Neural progenitor cell (in vitro differentiated cells): ENCODE measurements around the gene NFIA. TPM values are rescaled to one million over a fixed set of nuclear protein-coding genes. Genes with fewer than 3 reads are reported as not detected.

Experiments
- DNase-seq: peaks from one replicate; pipeline ENCODE4 v3.0.0-alpha.2; 2016; ENCODE audit warnings: low spot score
- H2AFZ ChIP-seq: fragments of 200-600 bp; sonication (generic); replicated peaks from 2 replicates; pipeline ENCODE4 v1.6.1; 2016; ENCODE audit warnings: antibody characterized with exemption
- H3F3A ChIP-seq: fragments of 200-600 bp; sonication (generic); 2 replicates; pipeline ENCODE4 v1.6.1; 2016; ENCODE audit warnings: antibody characterized with exemption, low read depth
- H3K27ac ChIP-seq: fragments of 200-600 bp; sonication (generic); 2 replicates; pipeline ENCODE4 v1.5.1; 2016; ENCODE audit warnings: mild to moderate bottlenecking
- H3K27me3 ChIP-seq: fragments of 200-600 bp; sonication (generic); 2 replicates; pipeline ENCODE4 v1.6.1; 2016; ENCODE audit warnings: mild to moderate bottlenecking, moderate library complexity
- H3K36me3 ChIP-seq: fragments of 200-600 bp; sonication (generic); 2 replicates; pipeline ENCODE4 v1.5.1; 2016
- H3K4me1 ChIP-seq: fragments of 200-600 bp; sonication (generic); 2 replicates; pipeline ENCODE4 v1.6.1; 2016; ENCODE audit warnings: mixed run types
- H3K4me2 ChIP-seq: fragments of 200-600 bp; sonication (generic); 2 replicates; pipeline ENCODE4 v1.6.1; 2016
- H3K4me3 ChIP-seq: fragments of 200-600 bp; sonication (generic); 2 replicates; pipeline ENCODE4 v1.5.1; 2016
- H3K79me2 ChIP-seq: fragments of 200-600 bp; sonication (generic); 2 replicates; pipeline ENCODE4 v1.6.1; 2016; ENCODE audit warnings: low read depth
- H3K9ac ChIP-seq: fragments of 200-600 bp; sonication (generic); 2 replicates; pipeline ENCODE4 v1.6.1; 2016
- H3K9me3 ChIP-seq: fragments of 200-600 bp; sonication (generic); 2 replicates; pipeline ENCODE4 v1.5.1; 2016; ENCODE audit warnings: low read depth
- H4K20me1 ChIP-seq: fragments of 200-600 bp; sonication (generic); 2 replicates; pipeline ENCODE4 v1.6.1; 2016; ENCODE audit warnings: low read depth
- H3K27ac Mint-ChIP-seq: 3 replicates; pipeline ENCODE4 v1.8.0; 2021; ENCODE audit warnings: mixed read lengths
- H3K27me3 Mint-ChIP-seq: 2 replicates; pipeline ENCODE4 v1.8.0; 2022; ENCODE audit warnings: low read depth, mild to moderate bottlenecking, inconsistent platforms, moderate library complexity, mixed read lengths; ENCODE audit not compliant: insufficient read depth
- H3K36me3 Mint-ChIP-seq: 3 replicates; pipeline ENCODE4 v1.8.0; 2021; ENCODE audit warnings: mixed read lengths
- H3K4me1 Mint-ChIP-seq: 3 replicates; pipeline ENCODE4 v1.8.0; 2021; ENCODE audit warnings: mixed read lengths
- H3K4me3 Mint-ChIP-seq: 3 replicates; pipeline ENCODE4 v1.8.0; 2021; ENCODE audit warnings: mild to moderate bottlenecking, moderate library complexity, mixed read lengths
- H3K9me3 Mint-ChIP-seq: 3 replicates; pipeline ENCODE4 v1.8.0; 2020; ENCODE audit warnings: mixed read lengths
- CTCF ChIP-seq: fragments of 200-600 bp; sonication (generic); IDR thresholded peaks from 2 replicates; pipeline ENCODE4 v1.5.1; 2017; ENCODE audit warnings: antibody characterized with exemption, mild to moderate bottlenecking
- EZH2 ChIP-seq: fragments of 200-600 bp; sonication (generic); IDR thresholded peaks from 2 replicates; pipeline ENCODE4 v1.6.1; 2017; ENCODE audit warnings: antibody characterized with exemption, mild to moderate bottlenecking, moderate library complexity
- EZH2phosphoT487 ChIP-seq: fragments of 200-600 bp; sonication (generic); IDR thresholded peaks from 2 replicates; pipeline ENCODE4 v1.6.1; 2017; ENCODE audit warnings: antibody characterized with exemption
- total RNA-seq: library from RNA; depleted of rRNA; stranded (reverse); fragments of >200 nt; gene quantifications from 2 replicates; pipeline ENCODE4 v1.2.3, GENCODE V29; 2015; ENCODE audit warnings: low replicate concordance

Gene NFIA
- total RNA-seq, 1 donor from 2014 or later = 5.3 TPM

- H3K79me2 ChIP-seq = no peaks in the 10 kb centered on the region
- Mint-ChIP-seq H3K27ac (no peak overlapping the region), H3K4me1 (no peaks in the 10 kb centered on the region), H3K27me3 (peaks cover 4% of the 10 kb centered on the region), H3K36me3 (peaks cover 6% of the 10 kb centered on the region), H3K4me3 (no peak overlapping the region), H3K9me3 (peaks cover 4% of the 10 kb centered on the region)
- no peaks in the 10 kb centered on the region for H3K27me3 ChIP-seq
- no peak overlapping the region for H2AFZ ChIP-seq
- no peak overlapping the region for H3K9ac ChIP-seq
- TF ChIP-seq EZH2phosphoT487 (no peak), CTCF (no peak), EZH2 (no peak)
- no peaks in the 10 kb centered on the region for H3F3A ChIP-seq
- H3K9me3 ChIP-seq = no peaks in the 10 kb centered on the region
- DNase-seq = no peak
- H3K4me1 ChIP-seq = no peaks in the 10 kb centered on the region
- no peak overlapping the region for H3K4me3 ChIP-seq
- H3K4me2 ChIP-seq = no peak overlapping the region
- H3K27ac ChIP-seq = no peak overlapping the region
- no peaks in the 10 kb centered on the region for H3K36me3 ChIP-seq
- no peaks in the 10 kb centered on the region for H4K20me1 ChIP-seq
Observed at GRCh38 chr1:61208172-61208571, 125.8 kb downstream of the NFIA start.

DNA sequence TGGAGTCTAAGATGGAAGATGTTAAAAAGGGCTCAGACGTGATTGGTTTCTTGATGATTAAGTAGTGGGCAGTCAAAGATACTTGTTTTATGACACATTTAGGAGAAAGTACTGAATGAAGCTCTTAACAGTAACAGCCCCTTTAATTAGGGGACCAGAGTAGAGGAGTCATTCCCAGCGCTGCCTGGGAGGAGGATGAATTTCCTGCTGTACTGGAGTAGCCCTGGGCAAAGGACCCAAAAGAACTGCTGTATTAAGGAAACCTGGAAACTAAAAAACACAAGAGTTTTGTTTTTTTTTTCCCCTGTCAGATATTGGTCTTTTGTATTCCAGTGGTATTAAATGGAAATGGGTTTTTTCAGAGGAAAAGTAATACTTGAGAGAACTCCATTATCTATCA, 126.5 kb downstream of the NFIA start:
- DNase-seq = no peak
- Histone ChIP-seq H3K27ac (no peak overlapping the region), H4K20me1 (no peaks in the 10 kb centered on the region), H3K9me3 (no peaks in the 10 kb centered on the region), H3K79me2 (no peaks in the 10 kb centered on the region), H3K9ac (no peak overlapping the region), H3K4me3 (no peak overlapping the region), H2AFZ (no peak overlapping the region), H3K36me3 (no peaks in the 10 kb centered on the region), H3F3A (no peaks in the 10 kb centered on the region), H3K4me1 (no peaks in the 10 kb centered on the region), H3K4me2 (no peak overlapping the region), H3K27me3 (no peaks in the 10 kb centered on the region)
- Mint-ChIP-seq H3K36me3 (peaks cover 8% of the 10 kb centered on the region), H3K9me3 (peaks cover 4% of the 10 kb centered on the region), H3K4me1 (no peaks in the 10 kb centered on the region), H3K27ac (no peak overlapping the region), H3K4me3 (no peak overlapping the region), H3K27me3 (peaks cover 2% of the 10 kb centered on the region)
- TF ChIP-seq CTCF = no peak
- no peak for TF ChIP-seq EZH2
- no peak for TF ChIP-seq EZH2phosphoT487

DNA sequence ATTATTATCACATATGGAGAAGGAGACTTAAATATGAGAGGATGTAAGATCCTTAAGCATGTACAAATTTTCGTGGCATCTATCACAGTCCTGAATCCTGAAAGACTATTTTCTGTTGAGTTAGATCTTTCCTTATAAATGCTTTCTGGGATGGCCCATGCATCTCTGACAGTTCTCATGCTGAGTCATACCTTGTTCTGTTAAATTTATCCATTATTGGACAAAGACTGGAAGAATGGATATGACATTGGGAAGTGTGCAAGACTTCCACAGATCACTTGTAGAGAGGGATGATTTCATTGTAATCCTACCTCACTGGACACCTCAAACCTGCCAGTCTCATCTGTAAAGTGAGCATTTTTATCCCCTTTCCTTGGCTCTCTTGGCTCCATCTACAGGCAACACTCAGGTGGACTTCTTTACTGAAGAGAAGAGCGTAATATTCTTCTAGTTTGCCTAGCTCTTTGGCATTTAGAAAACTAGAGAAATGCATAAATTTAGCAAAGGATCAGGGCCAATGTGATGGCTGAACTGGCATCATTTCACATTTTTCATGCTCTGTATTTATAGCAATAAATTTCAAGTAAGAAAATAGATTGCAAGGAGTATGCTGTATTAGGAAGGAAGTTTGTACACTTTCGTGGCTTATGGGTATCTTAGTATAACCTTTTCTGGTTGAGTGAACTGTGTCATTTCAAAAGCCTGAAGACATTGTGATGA, 128.2 kb downstream of the NFIA start:
- peak; percentile 33 for TF ChIP-seq CTCF
- no peak for TF ChIP-seq EZH2phosphoT487
- no peak for TF ChIP-seq EZH2
- Histone ChIP-seq H3K4me2 (no peak overlapping the region), H3K9ac (no peak overlapping the region), H3K27me3 (no peaks in the 10 kb centered on the region), H3K27ac (no peak overlapping the region), H4K20me1 (no peaks in the 10 kb centered on the region), H3F3A (no peaks in the 10 kb centered on the region), H3K4me1 (no peaks in the 10 kb centered on the region), H3K9me3 (no peaks in the 10 kb centered on the region), H3K36me3 (no peaks in the 10 kb centered on the region), H3K79me2 (no peaks in the 10 kb centered on the region), H3K4me3 (no peak overlapping the region), H2AFZ (no peak overlapping the region)
- Mint-ChIP-seq H3K9me3 (peaks cover 4% of the 10 kb centered on the region), H3K36me3 (peaks cover 8% of the 10 kb centered on the region), H3K4me3 (no peak overlapping the region), H3K27ac (no peak overlapping the region), H3K4me1 (no peaks in the 10 kb centered on the region), H3K27me3 (peaks cover 2% of the 10 kb centered on the region)
- DNase-seq = no peak
